ENCODE results near the gene MLST8.

MLST8 gene

DNA sequence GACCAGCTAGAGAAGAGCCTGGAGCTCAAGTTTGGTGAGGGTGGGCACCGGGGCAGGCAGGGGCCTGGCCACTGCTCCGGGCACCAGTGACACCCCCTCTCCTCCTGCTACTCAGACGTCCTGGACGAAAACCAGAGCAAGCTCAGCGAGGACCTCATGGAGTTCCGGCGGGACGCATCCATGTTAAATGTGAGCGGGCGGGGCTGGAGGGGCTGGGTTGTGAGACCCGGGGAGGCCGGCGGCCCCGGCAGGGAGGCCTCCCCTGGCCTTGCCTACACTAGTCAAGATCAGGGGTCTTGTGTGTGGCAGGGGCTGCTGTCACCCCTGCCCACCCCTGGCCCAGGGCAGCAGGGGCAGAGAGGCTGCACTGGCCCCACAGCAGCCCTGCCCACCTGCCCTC is 31.9 kb upstream of the MLST8 start:
- DNase-seq (ENCODE audit: low read depth), result no peak

DNA sequence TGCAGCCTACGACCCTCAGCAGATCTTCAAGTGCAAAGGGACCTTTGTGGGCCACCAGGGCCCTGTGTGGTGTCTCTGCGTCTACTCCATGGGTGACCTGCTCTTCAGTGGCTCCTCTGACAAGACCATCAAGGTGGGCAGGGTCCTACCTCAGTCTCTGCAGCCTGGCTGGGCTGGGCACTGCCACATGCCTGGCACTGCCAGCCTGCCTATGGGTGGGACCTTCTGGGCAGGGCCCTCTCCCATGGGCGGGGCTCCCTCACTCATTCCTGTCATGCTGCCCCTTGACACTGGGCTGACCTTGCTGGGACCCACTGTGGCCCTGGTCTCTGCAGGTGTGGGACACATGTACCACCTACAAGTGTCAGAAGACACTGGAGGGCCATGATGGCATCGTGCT is 31.3 kb upstream of the MLST8 start:
- DNase-seq (ENCODE audit: low read depth), result no peak

- DNase-seq (ENCODE audit: low read depth), result no peak
These were observed 30.7 kb upstream of the MLST8 start for GRCh38 chr16:2174396-2175131.

GRCh38 chr16:2175454-2175853 is 29.8 kb upstream of the MLST8 start:
- DNase-seq (ENCODE audit: low read depth), result no peak

GRCh38 chr16:2176047-2176446 is 29.2 kb upstream of the MLST8 start:
- no peak for DNase-seq (ENCODE audit: low read depth)

DNA sequence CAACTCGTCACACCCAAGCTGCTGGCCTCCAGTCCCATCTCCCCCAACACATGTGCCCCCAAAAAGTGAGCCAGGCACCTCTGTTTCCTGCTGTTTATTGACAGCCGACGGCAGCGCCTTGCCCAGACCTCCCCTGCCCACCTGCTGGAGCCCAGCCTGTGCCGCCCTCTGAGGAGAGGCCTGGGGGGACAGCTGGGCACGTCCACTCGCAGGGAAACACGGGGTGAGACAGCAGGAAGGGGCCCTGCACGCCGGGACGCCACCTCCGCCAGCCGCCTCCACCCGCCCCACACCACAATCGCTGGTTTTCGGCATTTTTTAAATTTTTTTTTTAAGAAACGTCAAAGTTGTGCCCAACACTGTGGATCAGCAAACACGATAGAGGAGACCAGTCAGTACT is 28.2 kb upstream of the MLST8 start:
- no peak for DNase-seq (ENCODE audit: low read depth)

DNA sequence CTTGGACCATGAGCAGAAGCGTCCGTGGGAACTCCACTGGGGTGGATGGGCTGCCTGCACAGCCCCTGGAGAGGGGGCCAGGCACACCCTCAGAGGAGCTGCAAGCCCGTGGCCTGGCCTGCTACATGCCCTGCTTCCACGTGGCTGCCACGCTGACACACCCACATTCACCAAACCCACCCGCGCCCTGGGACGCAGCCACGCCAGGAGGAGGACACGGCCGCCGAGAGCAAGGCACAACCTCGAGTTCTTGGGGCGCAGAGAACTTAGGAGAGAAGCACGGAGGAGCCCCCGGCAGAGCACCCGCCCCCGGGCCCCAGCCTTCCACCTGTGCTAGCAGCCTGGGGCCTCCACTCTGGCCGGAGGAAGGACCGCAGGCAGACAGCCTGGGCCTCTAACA is 27.7 kb upstream of the MLST8 start:
- DNase-seq (ENCODE audit: low read depth), result no peak

- DNase-seq (ENCODE audit: low read depth), result no peak
These were observed 26.7 kb upstream of the MLST8 start for GRCh38 chr16:2178321-2179106.

DNA sequence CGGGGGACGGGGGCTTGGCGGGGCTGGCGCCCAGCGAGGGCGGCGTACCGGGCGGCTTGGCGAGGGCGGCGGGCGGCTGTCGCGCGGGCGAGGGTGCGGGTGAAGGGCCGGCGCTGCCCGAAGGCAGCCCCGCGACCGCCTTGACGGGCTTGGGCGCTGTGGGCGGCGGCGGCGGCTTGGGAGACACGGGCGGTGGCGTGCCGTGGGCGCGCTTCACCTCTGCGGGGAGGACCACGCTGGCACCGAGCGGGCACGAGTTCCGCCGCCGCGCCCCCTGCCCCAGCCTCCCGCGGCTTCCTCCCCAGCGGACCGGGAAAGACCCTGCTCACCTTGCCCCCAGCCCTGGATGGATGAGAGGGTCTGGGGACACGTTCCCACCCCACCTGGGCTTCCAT is 26.1 kb upstream of the MLST8 start:
- DNase-seq (ENCODE audit: low read depth), result no peak

DNA sequence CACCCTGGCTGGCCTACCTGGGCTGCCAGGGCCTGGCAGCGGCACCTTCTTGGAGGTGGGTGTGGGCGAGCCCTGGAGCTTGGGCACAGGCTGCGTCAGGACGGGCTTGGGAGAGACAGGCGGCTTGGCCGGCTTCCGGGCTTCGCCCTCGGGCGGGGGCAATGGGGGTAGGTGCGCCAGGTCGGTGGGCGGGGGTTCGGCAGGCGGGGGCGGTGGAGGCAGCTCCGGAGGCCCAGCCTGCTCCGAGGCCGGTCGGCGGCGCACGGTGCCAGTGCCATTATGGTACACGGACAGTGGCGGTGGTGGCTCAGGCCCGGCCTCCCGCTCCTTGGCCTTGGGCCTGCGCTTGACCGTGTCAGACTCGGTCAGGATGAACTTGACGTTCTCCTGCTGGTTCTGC is 25.7 kb upstream of the MLST8 start:
- no peak for DNase-seq (ENCODE audit: low read depth)

GRCh38 chr16:2180461-2180860 is 24.8 kb upstream of the MLST8 start:
- DNase-seq (ENCODE audit: low read depth), result no peak

DNA sequence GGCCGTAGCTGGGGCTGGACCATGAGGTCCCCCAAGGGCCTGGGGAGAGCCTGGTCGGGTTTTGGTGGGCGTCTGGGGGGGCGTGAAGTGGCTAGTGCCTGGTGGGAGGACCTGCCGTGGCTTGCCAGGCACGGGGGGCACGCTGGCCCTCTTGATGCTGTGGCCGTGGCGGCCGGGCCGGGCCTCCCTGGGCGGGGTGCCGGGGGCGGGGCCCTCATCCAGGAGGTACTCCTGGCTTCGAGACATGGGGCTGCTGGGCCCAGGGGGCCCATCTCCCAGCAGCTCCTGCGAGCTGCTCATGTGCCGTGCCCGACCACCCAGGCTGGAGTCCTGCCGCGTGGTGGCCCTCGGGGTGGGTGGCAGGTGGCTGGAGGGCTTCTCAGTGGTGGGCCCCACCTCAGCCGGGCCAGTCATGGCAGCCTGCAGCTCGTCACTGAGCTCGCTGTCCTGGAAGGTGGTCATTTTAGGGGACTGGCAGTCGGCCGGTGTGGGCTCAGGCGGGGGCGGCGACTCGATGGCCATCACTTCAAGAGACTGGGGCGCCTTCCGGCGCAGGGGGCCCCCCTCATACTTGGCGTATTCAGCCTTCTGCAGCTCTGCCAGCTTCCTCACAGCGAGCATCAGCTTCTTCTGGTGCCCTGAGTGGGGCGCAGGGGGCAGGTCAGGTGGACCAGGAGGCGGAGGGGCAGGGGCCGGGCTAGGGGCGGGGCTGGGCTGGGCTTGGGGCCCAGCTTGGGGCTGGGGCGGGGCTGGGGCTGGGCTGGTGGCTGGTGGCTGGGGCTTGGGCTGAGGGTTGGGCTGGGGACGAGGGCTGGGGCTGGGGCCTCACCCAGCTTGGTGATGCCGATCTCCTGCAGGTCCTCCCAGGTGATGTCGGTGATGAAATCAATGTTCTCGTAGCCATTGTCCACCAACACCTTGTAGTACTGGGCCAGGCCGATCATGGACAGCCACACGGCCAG is 24.0 kb upstream of the MLST8 start:
- no peak for DNase-seq (ENCODE audit: low read depth)

GRCh38 chr16:2181952-2182351 is 23.3 kb upstream of the MLST8 start:
- DNase-seq (ENCODE audit: low read depth), result no peak

- DNase-seq (ENCODE audit: low read depth), result no peak
These were observed 21.6 kb upstream of the MLST8 start for GRCh38 chr16:2183671-2184070.

- DNase-seq (ENCODE audit: low read depth), result no peak
These were observed 20.9 kb upstream of the MLST8 start for GRCh38 chr16:2184346-2184745.

DNA sequence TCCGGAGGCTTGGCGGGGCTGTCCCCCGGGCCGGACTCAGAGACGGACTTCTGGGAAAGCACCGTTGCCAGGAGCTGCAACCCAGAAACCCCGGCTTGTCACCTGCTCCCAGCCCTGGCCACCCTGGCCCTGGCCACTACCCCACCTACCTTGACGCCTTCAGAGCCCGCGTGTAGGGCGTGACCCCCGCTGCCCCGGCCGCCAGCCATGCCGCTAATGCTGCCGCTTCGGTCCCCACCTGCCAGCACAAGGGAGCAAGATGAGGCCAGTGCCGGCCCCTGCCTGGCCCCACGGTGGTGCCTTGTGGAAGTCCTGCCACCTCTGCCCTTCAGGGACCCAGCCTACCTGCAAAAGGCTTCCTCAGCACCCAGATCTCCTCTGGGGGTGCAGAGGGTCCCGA is 20.3 kb upstream of the MLST8 start:
- DNase-seq (ENCODE audit: low read depth), result no peak

DNA sequence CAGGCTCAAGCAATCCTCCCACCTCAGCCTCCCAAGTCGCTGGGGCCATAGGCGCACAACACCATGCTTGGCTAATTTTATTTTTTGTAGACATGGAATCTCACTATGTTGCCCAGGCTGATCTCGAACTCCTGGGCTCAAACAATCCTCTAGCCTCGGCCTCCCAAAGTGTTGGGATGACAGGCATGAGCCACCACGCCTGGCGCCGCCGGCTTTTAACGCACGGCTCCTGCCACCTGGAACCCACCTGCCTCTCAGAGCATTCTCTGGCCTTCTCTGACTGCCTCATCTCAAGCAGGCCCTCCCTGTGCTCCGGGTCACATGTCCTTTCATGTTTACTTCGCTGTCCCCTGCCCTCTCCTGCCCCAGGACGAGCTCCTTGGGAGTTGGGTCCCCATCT is 19.2 kb upstream of the MLST8 start:
- DNase-seq (ENCODE audit: low read depth), result no peak

- no peak for DNase-seq (ENCODE audit: low read depth)
These were observed 18.7 kb upstream of the MLST8 start for GRCh38 chr16:2186505-2186904.

DNA sequence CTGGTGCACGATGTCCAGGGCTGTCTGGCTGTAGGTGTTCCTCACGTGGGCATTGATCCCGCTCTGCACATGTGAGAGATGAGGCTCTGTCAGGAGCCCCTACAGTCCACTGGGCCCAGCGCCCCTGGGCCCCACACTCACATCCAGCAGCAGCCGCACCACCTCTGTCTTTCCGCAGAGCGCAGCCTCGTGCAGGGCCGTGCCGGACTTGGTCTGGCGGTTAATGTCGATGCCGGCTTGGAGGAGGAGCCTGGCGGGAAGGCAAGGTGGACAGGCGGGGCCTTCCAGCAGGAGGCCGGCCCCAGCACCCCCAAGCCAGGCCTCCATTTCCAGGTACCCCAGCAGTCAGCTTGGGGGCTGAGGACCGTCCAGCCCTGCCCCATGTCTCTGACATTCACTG is 18.0 kb upstream of the MLST8 start:
- DNase-seq (ENCODE audit: low read depth), result no peak

DNA sequence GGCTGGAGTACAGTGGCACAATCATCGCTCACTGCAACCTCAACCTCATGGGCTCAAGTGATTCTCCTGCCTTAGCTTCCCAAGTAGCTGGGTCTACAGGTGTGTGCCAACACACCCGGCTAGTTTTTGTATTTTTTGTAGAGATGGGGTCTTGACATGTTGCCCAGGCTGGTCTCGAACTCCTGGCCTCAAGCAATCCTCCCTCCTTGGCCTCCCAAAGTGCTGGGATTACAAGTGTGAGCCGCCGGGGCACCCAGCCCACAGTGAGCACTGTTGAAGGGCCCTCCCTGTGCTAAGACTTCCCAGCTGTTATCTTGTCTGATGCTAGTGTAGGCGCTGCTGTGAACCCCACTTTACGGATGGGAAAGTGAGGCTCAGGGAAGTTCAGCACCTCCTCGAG is 16.9 kb upstream of the MLST8 start:
- DNase-seq (ENCODE audit: low read depth), result no peak

- DNase-seq (ENCODE audit: low read depth), result no peak
These were observed 15.9 kb upstream of the MLST8 start for GRCh38 chr16:2189252-2189893.

DNA sequence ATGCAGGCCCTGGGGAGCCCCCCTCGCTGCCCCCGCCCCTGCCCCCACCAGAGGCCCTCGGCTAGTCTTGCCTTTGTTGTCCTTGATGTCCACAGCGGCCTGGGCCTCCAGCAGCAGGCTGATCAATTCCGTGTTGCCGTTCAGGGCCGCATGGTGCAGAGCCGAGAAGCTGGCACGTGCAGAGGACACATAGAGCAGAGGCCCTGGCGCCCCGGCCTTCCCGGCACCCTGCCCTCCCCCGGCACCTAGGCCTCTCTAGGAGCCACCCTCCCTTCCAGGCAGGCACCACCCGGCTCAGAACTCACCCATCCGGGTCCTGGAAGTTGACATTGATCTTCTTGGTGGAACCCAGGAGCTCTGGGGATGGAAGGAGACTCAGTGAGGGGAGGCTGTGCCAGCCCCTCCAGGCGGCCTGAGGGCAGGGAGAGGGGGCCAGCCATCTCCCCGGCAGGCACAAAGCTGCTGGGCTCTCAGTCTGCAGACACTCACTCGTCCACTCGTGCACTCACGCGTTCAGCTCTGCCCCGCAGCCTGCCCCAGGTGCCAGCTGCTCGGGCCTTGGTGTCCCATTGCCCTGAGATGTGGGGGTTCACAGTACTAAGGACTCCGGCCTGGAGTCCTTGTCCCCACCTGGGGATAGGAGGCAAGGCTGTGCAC is 15.1 kb upstream of the MLST8 start:
- no peak for DNase-seq (ENCODE audit: low read depth)

All from ELR (cell line).